Duodenal mucosa (tissue), 2 donors: ENCODE results near the gene HSD11B1L.
"Not testable (repeated sequence)": the region's sequence is repeated elsewhere in the genome, so short reads cannot be mapped to it uniquely, and the experiment has no call there.

ENCODE experiments used
- H3K27ac ChIP-seq: one replicate; pipeline ENCODE4 v1.7.0; 2013; ENCODE audit warnings: low read depth, low read length
- H3K27me3 ChIP-seq, 2 donors: one replicate each; pipeline ENCODE4 v1.7.0; 2013; ENCODE audit warnings: low read length in 2 of 2, control low read depth in 1 of 2; ENCODE audit not compliant: insufficient read depth in 2 of 2, control insufficient read depth in 1 of 2
- H3K36me3 ChIP-seq, 2 donors: one replicate each; pipeline ENCODE4 v1.7.0; 2013; ENCODE audit warnings: low read length in 2 of 2, control low read depth in 1 of 2; ENCODE audit not compliant: insufficient read depth in 2 of 2, control insufficient read depth in 1 of 2
- H3K4me1 ChIP-seq, 2 donors: one replicate each; pipeline ENCODE4 v1.7.0; 2013; ENCODE audit warnings: low read length in 2 of 2, control low read depth in 1 of 2; ENCODE audit not compliant: insufficient read depth in 2 of 2, control insufficient read depth in 1 of 2
- H3K4me3 ChIP-seq, 2 donors: one replicate each; pipeline ENCODE4 v1.7.0; 2013; ENCODE audit warnings: low read length in 2 of 2, low read depth in 1 of 2
- H3K9ac ChIP-seq, 2 donors: one replicate each; pipeline ENCODE4 v1.7.0; 2013; ENCODE audit warnings: low read length in 2 of 2, low read depth in 1 of 2
- H3K9me3 ChIP-seq, 2 donors: one replicate each; pipeline ENCODE4 v1.7.0; 2013; ENCODE audit warnings: low read length in 2 of 2, control low read depth in 1 of 2; ENCODE audit not compliant: control insufficient read depth in 1 of 2

The HSD11B1L gene

GRCh38 chr19:5698635-5699422 is 18.0 kb downstream of the HSD11B1L start:
- H3K27ac ChIP-seq: no peak overlapping the region
- no peak overlapping the region for H3K9ac ChIP-seq
- H3K9me3 ChIP-seq: no peaks in the 10 kb centered on the region
- no peaks in the 10 kb centered on the region for H3K4me1 ChIP-seq
- no peak overlapping the region for H3K4me3 ChIP-seq
- H3K27me3 ChIP-seq: no peaks in the 10 kb centered on the region
- peaks cover 24 to 64% of the 10 kb centered on the region in 2 donors for H3K36me3 ChIP-seq

- H3K27me3 ChIP-seq: no peaks in the 10 kb centered on the region
- no peaks in the 10 kb centered on the region for H3K4me1 ChIP-seq
- no peaks in the 10 kb centered on the region for H3K9me3 ChIP-seq
- H3K9ac ChIP-seq: no peak overlapping the region
- H3K36me3 ChIP-seq: peaks cover 16 to 61% of the 10 kb centered on the region in 2 donors
- no peak overlapping the region for H3K4me3 ChIP-seq
- H3K27ac ChIP-seq: no peak overlapping the region
Measured at GRCh38 chr19:5700455-5701092, 19.7 kb downstream of the HSD11B1L start.

- peaks cover 13 to 58% of the 10 kb centered on the region in 2 donors for H3K36me3 ChIP-seq
- H3K27me3 ChIP-seq, H3K27ac ChIP-seq, H3K9me3 ChIP-seq, H3K4me3 ChIP-seq, H3K9ac ChIP-seq, H3K4me1 ChIP-seq: not testable (repeated sequence)
Measured at GRCh38 chr19:5702053-5702410, 21.2 kb downstream of the HSD11B1L start.

GRCh38 chr19:5703819-5704818 is 23.3 kb downstream of the HSD11B1L start:
- Histone ChIP-seq H3K27me3 (no peaks in the 10 kb centered on the region), H3K4me1 (no peaks in the 10 kb centered on the region), H3K4me3 (no peak overlapping the region), H3K9ac (no peak overlapping the region), H3K36me3 (peaks cover 18 to 56% of the 10 kb centered on the region in 2 donors), H3K9me3 (no peaks in the 10 kb centered on the region), H3K27ac (no peak overlapping the region)

- Histone ChIP-seq H3K9me3 (no peaks in the 10 kb centered on the region), H3K27me3 (no peaks in the 10 kb centered on the region), H3K36me3 (peaks cover 18 to 57% of the 10 kb centered on the region in 2 donors), H3K4me1 (no peaks in the 10 kb centered on the region), H3K27ac (no peak overlapping the region), H3K4me3 (no peak overlapping the region), H3K9ac (no peak overlapping the region)
Measured at GRCh38 chr19:5705552-5705951, 24.7 kb downstream of the HSD11B1L start.

GRCh38 chr19:5706876-5707573 is 26.2 kb downstream of the HSD11B1L start:
- Histone ChIP-seq H3K9me3 (no peaks in the 10 kb centered on the region), H3K27me3 (no peaks in the 10 kb centered on the region), H3K36me3 (peaks cover 27 to 67% of the 10 kb centered on the region in 2 donors), H3K27ac (no peak overlapping the region), H3K4me1 (no peaks in the 10 kb centered on the region), H3K9ac (no peak overlapping the region), H3K4me3 (no peak overlapping the region)

GRCh38 chr19:5707576-5708575 is 27.0 kb downstream of the HSD11B1L start:
- Histone ChIP-seq H3K36me3 (peaks cover 29 to 76% of the 10 kb centered on the region in 2 donors), H3K9ac (no peak overlapping the region), H3K4me3 (no peak overlapping the region), H3K27me3 (no peaks in the 10 kb centered on the region), H3K9me3 (no peaks in the 10 kb centered on the region), H3K27ac (no peak overlapping the region), H3K4me1 (no peaks in the 10 kb centered on the region)

- H3K36me3 ChIP-seq: peaks cover 24 to 62% of the 10 kb centered on the region in 2 donors
- H3K9me3 ChIP-seq: no peaks in the 10 kb centered on the region
- no peak overlapping the region for H3K4me3 ChIP-seq
- no peaks in the 10 kb centered on the region for H3K4me1 ChIP-seq
- H3K27ac ChIP-seq: no peak overlapping the region
- no peaks in the 10 kb centered on the region for H3K27me3 ChIP-seq
- no peak overlapping the region for H3K9ac ChIP-seq
Measured at GRCh38 chr19:5711025-5711424, 30.2 kb downstream of the HSD11B1L start.

GRCh38 chr19:5711713-5712161 is 30.9 kb downstream of the HSD11B1L start:
- Histone ChIP-seq H3K27me3 (no peaks in the 10 kb centered on the region), H3K9ac (no peak overlapping the region), H3K27ac (no peak overlapping the region), H3K9me3 (no peaks in the 10 kb centered on the region), H3K4me1 (no peaks in the 10 kb centered on the region), H3K36me3 (peaks cover 24 to 58% of the 10 kb centered on the region in 2 donors), H3K4me3 (no peak overlapping the region)
